Epithelial cell of proximal tubule (primary cell): ENCODE measurements around the gene CNOT11. TPM values are rescaled to one million over a fixed set of nuclear protein-coding genes. Genes with fewer than 3 reads are reported as not detected.

ENCODE experiments used
- DNase-seq: peaks from one replicate; pipeline ENCODE4 v3.0.0-alpha.2; 2011; ENCODE audit warnings: low read depth
- H3K4me3 ChIP-seq: 2 replicates; pipeline ENCODE4 v1.5.1; 2011; ENCODE audit warnings: low read depth, mild to moderate bottlenecking, low read length
- total RNA-seq: library from RNA; depleted of rRNA; stranded (reverse); fragments of >200 nt; gene quantifications from 2 replicates; pipeline ENCODE4 v1.2.3, GENCODE V29; 2015
- TF ChIP-seq, protein P1 (sequence below): conservative IDR thresholded peaks from 2 replicates; pipeline ENCODE4 v1.5.1; 2012; ENCODE audit warnings: low read depth, mild to moderate bottlenecking, low read length

Gene CNOT11
- total RNA-seq, 1 donor from 2014 or later: 65.6 TPM

GRCh38 chr2:101251844-101252407, 760 bp upstream of the CNOT11 start:
- TF ChIP-seq, protein P1, sequence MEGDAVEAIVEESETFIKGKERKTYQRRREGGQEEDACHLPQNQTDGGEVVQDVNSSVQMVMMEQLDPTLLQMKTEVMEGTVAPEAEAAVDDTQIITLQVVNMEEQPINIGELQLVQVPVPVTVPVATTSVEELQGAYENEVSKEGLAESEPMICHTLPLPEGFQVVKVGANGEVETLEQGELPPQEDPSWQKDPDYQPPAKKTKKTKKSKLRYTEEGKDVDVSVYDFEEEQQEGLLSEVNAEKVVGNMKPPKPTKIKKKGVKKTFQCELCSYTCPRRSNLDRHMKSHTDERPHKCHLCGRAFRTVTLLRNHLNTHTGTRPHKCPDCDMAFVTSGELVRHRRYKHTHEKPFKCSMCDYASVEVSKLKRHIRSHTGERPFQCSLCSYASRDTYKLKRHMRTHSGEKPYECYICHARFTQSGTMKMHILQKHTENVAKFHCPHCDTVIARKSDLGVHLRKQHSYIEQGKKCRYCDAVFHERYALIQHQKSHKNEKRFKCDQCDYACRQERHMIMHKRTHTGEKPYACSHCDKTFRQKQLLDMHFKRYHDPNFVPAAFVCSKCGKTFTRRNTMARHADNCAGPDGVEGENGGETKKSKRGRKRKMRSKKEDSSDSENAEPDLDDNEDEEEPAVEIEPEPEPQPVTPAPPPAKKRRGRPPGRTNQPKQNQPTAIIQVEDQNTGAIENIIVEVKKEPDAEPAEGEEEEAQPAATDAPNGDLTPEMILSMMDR: peak; percentile 54
- peak overlapping the region; percentile 86 for H3K4me3 ChIP-seq
- no peak for DNase-seq

GRCh38 chr2:101253013-101253702, 472 bp downstream of the CNOT11 start:
- no peak for DNase-seq
- H3K4me3 ChIP-seq: peak overlapping the region; percentile 86
- TF ChIP-seq, protein P1: no peak

DNA sequence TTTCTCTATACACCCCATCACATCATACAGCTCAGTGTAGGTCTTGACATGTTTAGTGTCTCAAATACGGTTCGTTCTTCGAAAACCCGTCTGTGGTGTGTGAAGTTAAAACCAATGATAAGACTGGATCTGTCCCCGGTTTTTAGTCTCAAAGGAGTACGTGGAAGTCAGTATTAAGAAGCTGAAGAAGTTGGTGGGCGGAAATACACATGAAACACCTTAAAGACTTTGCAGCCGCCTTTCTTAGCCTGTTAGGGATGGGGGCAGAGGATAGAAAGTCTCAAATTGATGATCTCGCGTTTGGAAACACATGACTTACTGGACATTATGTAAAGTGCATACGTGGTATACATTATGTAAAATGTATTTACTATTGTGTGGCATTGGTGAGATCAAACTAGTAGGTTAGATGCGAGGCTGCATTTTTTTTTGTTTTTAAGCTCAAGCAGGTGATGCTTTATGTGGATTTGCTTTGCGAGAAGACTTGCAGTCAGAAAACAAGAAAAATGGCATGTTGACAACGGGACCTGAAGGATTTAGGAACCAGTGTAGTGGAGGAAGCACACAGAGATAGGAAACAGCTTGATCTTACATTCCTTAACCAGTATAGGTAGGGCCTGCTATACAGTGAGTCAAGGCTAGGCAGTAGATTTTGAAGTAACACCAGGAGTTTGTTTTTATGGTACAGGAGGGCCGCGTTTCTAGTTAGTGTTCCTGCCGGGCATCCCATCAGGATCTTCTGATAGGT, 1.2 kb downstream of the CNOT11 start:
- H3K4me3 ChIP-seq: peak overlapping the region; percentile 86
- no peak for DNase-seq
- TF ChIP-seq, protein P1: no peak

DNA sequence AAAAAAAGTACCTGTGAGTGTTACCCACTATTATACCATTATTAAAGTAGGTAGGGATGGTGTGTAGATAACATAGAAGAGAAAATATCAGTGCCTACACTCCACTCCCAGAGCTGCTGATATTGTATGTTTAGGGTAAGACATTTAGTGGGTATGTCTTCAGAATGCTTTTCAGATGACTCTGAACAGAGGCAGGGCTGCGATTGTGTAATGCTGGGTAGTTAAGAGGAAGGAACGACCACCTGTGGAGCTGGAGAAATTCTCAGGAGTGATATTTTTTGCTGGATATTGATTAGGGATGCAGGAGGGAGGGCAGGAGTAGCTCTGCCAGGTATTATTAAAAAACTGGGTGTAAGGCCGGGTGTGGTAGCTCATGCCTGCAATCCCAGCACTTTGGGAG, 2.8 kb downstream of the CNOT11 start:
- no peak overlapping the region for H3K4me3 ChIP-seq
- DNase-seq: no peak
- TF ChIP-seq, protein P1: no peak

GRCh38 chr2:101256316-101256715, 3.6 kb downstream of the CNOT11 start:
- DNase-seq: no peak
- TF ChIP-seq, protein P1: no peak
- H3K4me3 ChIP-seq: no peak overlapping the region

- TF ChIP-seq, protein P1: no peak
Observed at GRCh38 chr2:101258804-101259203, 6.1 kb downstream of the CNOT11 start.

More at GRCh38 chr2:101258804-101259203, 6.1 kb downstream of the CNOT11 start:
- DNase-seq: no peak
- no peak overlapping the region for H3K4me3 ChIP-seq
